ENCODE results near the gene DMD.

The DMD gene

DNA sequence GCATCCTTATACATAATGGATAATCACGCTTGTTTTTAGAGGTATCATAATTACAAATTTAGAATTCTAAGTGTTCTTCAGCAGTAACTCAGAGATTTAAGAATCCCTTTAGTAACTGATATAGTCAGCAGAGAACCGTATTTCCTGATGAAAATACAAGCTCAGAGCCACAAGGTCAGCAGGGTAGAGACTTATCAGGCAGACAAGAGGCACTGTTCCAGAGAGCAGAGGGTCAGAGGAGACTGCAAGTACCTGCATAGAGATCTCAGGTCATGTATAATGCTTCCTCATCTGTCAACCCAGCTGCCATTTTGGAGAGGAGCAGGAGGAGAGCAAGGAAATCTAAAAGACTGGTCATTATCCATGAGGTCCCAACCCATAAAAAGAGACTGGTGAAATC is 1352.4 kb downstream of the DMD start:
- DNase-seq (ENCODE audit: low spot score), result no peak

- DNase-seq (ENCODE audit: low spot score), result no peak
These were observed 1356.6 kb downstream of the DMD start for GRCh38 chrX:31854716-31855115.

DNA sequence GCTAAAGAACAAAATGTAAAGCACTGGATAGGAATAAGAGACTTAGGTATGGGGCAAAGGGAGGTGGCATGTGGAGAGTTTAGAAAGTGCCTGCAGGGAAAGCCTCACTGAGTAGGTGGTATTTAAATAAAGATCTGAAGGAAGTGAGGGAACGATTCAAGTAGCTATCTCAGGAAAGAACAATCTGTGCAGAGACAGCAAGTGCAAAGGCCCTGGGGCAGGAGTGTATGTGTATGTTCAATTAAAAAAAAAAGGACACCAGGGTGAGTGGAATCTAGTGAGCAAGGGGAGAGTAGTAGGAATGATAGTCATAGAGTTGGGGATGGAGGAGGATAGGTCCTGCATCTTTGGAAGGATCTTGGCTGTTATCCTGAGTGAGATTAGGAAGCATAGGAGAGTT is 1359.6 kb downstream of the DMD start:
- DNase-seq (ENCODE audit: low spot score), result no peak

DNA sequence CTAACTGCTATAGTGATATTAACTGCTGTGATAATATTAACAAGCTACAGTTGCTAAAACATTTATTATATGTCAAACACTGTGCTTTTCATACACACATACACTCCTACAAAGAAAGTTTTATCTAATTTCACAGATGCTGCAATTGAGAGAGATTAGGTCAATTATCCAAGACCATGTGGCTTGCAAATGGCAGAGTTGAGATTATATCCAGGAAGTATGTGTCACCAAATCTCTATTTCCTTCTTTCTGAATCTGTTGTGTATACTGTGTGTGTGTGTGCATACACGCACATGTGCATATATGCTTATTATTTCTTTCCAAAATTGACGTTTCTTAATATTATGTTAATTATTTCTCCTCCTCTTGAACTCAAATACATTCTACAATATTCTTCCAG is 1363.6 kb downstream of the DMD start:
- DNase-seq (ENCODE audit: low spot score), result no peak

DNA sequence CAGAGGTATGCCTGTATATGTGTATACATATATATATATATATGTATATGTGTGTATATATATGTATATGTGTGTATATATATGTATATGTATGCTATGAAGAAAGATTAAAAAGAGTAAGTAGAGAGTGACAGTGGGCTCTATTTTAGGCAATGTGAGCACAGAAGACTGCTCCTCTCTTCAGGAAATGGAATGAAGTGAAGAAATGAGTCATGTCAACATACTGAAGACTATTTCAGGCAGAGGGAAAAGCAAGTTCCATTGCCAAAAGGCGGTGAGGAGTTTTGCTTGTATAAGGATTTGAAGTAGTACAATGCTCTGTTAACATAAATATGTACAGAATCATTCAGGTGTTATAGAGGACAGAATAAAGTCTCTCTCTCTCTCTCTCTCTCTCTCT is 1366.3 kb downstream of the DMD start:
- no peak for DNase-seq (ENCODE audit: low spot score)

DNA sequence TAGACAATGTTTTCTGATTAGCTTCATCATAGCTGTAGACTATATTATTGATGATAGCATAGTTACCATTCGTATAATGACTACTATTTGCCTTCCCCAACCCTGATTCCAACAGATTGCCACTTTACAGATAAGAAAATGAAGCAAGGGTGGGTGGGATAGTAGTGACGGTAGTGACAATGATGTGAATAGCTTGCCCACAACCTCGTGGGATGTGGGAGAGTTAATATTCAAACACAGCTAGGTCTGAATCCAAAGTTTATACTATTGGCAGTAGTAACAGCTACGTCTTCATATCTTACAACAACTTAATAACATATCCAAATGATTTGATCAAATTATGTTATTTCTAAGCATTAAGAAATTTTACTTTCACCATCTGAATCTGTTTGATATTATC is 1372.7 kb downstream of the DMD start:
- DNase-seq (ENCODE audit: low spot score), result no peak

- DNase-seq (ENCODE audit: low spot score), result no peak
These were observed 1373.8 kb downstream of the DMD start for GRCh38 chrX:31837445-31838049.

DNA sequence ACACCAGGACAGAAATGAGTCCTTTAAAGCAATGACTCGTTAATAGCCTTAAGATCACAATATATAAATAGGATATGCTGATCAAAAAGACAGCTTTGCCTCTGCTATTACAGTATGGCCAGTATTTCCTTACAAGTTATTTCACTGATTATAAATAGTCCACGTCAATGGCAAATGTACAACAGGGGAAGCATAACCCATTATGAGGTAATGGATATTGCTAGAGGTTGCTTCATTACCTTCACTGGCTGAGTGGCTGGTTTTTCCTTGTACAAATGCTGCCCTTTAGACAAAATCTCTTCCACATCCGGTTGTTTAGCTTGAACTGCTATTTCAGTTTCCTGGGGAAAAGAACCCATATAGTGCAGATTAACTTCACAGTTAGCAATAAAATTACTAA is 1374.9 kb downstream of the DMD start:
- no peak for DNase-seq (ENCODE audit: low spot score)

DNA sequence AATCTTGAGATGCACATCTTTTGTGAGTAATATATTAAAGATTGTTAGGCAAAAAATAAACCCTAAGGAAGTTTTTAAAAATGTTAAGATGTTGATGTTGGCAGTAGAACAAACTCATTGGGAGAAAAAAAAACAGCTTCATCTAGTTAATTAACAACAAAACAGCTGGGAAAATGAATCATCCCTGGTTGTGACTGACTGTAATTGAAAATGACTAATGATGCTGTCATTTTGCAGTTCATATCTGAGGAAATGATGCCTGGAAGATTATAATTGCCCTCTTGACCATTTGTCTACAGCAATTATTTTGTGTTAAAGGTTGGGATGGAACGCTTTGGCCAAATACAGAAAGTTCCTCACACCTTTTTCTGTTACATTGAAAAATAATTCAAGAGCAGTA is 1379.1 kb downstream of the DMD start:
- no peak for DNase-seq (ENCODE audit: low spot score)

GRCh38 chrX:31820430-31821210 is 1390.7 kb downstream of the DMD start:
- no peak for DNase-seq (ENCODE audit: low spot score)

DNA sequence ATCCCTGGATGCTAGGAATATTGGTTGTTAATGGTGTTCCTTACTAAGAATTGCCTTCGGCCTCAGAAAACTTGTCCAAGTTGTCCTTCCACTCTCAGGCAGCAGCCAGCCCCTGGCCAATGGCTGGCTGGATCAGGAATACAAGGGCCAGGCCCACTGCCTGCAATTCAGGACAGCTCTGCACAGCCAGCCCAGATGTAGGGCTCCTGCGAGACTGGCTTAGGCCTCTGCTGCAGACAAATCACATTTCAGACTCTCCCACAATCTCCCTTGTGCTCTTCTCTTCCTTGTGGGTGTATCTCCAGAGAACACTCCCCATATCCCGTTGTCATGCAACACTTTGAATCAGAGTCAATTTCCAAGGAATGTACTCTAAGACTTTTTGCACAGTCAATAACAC is 1391.9 kb downstream of the DMD start:
- no peak for DNase-seq (ENCODE audit: low spot score)

DNA sequence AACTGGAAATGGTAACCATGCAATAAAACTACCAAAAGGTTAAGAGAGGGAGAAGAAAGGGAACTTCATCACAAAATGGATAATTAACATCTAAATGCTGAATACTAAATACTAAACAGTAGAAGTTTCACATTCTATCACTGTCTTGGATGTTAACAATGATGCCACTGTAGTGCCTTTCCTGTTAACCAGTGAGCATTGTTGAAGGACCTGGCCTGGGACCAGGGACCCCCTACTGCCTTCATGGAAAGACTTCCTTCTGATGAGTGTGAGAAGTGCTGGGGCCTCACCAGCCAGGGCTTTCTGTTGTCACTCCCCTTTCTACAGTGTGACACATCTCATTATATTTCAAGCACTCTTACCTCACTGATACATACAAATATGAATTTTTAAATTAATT is 1400.2 kb downstream of the DMD start:
- no peak for DNase-seq (ENCODE audit: low spot score)

DNA sequence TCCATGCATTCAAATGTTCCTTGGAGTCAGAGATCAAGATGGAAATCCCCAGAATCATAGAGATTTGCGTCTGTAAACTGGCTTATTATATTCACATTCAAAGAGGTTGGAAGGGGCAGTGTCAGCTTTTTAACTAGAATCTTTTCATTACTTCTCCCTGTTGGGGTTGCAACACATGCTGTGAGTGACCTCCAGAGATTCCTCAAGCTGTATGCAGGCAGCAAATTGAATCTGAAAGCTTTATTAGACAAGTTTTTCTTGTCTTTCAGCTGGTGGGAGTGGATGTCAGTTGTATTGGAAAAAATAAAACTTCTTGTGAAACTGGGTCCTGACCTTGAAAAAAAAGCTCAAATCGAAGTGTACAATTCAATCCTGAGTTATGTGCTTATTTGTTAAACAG is 1403.0 kb downstream of the DMD start:
- DNase-seq (ENCODE audit: low spot score), result no peak

DNA sequence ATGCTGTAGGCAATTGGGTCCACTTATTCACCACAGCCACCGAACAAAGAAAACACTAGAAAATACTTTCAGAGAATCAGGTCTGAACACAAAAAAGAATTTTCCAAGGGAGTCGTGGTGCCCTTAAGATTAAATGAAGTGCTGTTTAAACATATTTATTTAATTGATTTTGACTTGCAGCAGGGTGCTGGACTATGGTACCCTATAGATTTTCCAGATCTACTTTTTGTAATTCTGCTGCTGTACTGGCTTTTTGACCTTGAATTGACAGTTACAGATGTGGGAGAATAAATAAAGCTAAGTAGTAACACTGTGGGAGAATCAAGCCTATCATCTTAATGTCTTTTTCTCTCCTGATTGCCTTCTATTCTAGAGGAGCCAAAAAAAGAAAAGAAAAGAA is 1404.2 kb downstream of the DMD start:
- no peak for DNase-seq (ENCODE audit: low spot score)

- no peak for DNase-seq (ENCODE audit: low spot score)
These were observed 1405.6 kb downstream of the DMD start for GRCh38 chrX:31805781-31806180.

DNA sequence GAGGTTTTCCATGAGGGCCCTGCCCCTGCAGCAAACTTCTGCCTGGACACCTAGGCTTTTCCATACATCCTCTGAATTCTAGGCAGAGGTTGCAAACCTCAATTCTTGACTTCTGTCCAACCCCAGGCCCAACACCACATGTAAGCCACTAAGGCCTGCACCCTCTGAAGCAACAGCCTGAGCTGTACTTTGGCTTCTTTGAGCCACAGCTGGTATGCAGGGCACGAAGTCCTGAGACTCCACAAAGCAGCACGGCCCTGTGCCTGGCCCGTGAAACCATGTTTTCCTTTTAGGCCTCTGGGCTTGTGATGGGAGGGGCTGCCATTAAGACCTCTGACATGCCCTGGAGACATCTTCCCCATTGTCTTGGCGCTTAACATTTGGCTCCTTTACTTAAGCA is 1411.1 kb downstream of the DMD start:
- no peak for DNase-seq (ENCODE audit: low spot score)

- DNase-seq (ENCODE audit: low spot score), result no peak
These were observed 1414.7 kb downstream of the DMD start for GRCh38 chrX:31796624-31797023.

- DNase-seq (ENCODE audit: low spot score), result no peak
These were observed 1463.9 kb downstream of the DMD start for GRCh38 chrX:31747411-31747810.

DNA sequence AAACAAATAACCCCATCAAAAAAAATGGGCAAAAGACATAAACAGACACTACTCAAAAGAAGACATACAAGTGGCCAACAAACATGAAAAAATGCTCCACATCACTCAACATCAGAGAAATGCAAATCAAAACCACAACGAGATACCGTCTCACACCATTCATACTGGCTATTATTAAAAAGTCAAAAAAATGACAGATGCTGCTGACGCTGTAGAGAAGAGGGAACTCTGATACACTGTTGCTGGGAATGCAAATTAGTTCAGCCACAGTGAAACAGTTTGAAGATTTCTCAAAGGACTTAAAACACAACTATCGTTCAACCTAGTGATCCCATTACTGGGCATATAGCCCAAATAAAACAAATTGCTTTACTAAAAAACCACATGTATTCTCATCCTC is 1468.3 kb downstream of the DMD start:
- DNase-seq (ENCODE audit: low spot score), result no peak

GRCh38 chrX:31717474-31717873 is 1493.9 kb downstream of the DMD start:
- no peak for DNase-seq (ENCODE audit: low spot score)

GRCh38 chrX:31715675-31716074 is 1495.7 kb downstream of the DMD start:
- DNase-seq (ENCODE audit: low spot score), result no peak

GRCh38 chrX:31714797-31715196 is 1496.6 kb downstream of the DMD start:
- DNase-seq (ENCODE audit: low spot score), result no peak

DNA sequence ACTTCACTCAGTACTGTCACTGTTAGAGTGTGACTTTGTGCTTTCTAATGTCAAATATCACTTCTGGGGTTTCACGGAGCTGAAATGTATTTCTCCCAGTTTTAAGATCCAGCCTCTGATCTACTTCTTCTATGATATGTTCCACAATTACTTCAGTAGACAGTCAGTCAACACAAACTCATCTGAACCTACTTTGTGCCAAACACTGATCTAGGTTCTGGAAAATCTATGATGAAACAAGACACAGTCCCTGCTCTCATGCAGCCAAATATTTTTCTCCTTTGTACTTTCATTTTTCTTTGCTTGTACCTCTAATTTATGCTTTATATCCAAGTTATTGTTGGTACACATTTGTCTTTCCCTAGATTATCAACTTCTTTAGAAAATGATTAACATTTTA is 1498.2 kb downstream of the DMD start:
- no peak for DNase-seq (ENCODE audit: low spot score)

DNA sequence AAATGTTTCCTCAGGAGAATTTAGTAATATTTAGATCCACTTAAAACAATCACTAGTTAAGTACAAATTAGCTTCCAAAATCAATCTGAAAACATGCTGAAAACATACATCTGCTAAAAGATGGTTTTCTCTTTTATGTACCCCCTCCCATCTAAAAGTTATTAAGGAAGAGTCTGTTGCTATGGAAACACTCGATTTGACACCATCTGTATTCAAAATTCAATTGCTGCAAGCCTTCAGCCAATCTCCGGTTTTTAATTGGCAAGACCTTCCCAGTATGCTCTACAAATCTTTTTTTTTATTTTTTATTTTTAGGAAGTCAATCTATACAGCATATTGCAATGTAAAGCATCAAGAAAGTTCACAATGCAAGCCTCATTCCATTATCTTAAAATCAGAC is 1500.2 kb downstream of the DMD start:
- DNase-seq (ENCODE audit: low spot score), result no peak

Measured in globus pallidus (tissue), 1 donor.